AML-193 (cell line): ENCODE measurements around the gene DHPS.

Source experiments
- DNase-seq, 2 experiments: peaks; one replicate each; lab custom pipeline; 2025; lab: John Stamatoyannopoulos, UW

The DHPS gene

DNA sequence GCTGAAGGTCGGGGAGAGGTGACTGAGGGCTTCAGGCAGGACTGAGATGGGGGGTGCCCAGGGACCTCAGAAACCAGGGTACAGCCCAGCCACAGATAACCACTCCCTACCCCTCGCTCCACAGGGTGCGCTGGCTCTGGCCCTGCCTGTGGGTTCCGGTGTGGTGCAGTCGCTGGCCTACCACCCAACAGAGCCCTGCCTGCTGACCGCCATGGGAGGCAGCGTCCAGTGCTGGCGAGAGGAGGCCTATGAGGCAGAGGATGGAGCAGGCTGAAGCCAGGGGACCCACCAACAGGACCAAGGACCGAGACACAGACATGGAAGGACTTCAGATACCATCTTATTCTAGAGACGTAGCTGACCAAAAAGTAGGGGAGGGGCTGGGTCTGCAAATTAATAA, 6.3 kb downstream of the DHPS start:
- DNase-seq: no peak

DNA sequence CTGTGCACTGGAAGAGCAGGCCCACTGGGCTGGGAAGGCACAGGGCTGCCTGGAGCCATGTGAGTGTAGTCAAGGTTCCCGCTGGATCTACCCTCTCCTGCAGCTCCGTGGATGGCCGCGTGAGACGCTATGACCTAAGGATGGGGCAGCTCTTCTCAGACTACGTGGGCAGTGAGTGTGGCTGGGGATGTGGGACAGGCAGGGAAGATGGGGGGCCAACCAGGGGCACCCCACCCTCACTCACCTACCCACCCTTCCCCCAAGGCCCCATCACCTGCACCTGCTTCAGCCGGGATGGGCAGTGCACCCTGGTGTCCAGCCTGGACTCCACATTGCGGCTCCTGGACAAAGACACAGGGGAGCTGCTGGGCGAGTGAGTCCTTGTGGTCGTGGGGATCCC, 8.9 kb downstream of the DHPS start:
- DNase-seq: no peak

- no peak for DNase-seq
Measured at GRCh38 chr19:12670159-12670928, 11.3 kb downstream of the DHPS start.

GRCh38 chr19:12669270-12670158, 12.2 kb downstream of the DHPS start:
- DNase-seq: peak; percentile 75 to 78

DNA sequence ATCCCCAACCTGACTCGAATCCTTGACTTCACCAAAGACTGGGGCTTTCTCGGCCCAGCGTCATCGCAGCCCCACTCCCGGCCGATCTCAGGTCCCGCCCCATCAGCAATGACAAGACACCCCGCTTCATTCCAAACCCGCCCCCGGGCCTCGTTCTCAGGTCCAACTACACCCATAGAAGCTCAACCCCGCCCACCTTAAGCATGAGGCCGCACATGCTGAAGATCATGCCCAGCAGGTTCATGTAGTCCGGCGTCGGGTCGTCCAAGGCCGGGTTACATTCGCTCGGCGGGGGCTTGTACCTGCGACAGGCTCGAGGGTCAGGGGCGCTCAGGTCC, 12.8 kb downstream of the DHPS start:
- no peak for DNase-seq

DNA sequence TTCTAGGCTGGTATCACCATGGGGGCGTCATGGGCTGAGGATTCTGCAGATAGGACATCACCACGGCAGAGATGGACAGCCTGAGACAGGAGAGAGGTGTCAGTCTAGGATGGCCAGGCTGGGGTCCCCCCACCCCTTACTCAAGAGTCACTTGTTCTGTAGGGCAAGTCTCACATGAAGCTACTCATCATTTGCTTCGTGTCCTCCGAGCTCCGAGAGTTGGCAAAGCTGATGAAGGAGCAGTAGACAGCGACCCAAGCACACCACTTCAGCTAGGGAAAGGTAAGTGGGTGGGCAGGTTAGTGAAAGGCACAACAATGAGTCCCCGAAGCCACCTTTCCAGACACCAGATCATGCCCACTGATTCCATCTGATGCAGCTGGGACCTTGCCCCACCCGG, 13.3 kb downstream of the DHPS start:
- DNase-seq: no peak

DNA sequence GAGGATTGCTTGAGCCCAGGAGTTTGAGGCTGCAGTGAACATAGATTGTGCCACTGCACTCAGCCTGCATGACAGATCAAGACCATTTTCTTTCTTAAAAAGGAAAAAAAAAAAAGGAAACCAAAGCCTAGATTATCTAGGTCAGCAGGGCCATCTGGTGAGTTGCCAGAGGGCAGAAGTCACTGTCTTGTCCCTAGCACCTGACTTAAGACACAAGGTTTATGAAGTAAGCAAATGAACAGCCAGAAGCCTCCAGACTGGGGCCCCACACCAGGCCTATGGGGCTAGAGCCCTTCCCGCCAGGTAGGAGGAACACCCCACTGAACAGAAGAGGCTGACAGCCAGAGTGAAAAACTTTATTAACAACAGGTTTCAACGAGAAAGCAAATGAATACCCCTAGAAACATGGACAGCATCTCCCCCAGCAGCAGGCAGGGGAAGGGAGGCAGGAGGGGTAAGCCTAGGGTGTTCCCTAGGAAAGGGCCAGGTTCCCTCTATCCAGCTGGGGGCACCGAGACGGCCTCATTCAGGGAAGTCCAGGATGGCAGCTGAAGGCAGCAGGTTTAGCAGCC, 13.9 kb downstream of the DHPS start:
- no peak for DNase-seq

DNA sequence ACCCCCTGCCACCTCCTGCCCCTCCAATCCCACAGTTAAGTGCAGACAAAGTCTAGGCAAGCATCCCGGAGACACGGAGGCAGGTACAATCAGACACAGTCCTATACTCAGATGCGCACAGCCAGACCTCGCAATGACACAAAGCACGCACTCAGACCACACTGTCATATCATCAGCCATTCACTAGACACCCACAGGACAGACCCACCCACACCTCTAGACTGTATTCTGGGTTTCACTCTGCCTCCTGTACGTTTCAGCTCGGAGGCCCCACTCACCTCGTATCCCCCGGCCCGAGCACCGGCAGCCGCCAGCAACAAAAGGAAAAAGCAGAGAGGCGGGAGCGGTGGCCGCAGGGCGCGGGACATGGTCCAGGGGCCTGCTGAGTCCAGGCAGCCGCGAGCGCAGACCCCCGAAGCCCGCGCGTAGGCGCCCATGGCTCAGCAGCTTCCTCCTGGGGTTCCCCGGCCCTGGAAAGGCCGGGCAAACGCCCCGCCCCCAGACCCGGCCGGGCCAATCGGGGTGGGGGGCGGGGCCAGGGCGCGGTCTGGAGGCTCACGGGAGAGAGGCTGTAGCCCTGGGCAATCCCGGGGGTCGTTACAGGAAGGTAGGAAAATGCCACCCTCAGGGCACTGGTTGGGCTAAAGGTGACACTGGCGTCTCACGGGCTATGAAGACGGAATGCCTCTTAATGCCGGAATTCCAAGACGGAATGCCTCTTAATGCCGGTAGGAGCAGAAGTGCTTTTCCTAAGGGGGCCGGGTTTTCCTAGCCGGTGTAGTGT, 15.2 kb downstream of the DHPS start, which contains the start of the genes MAN2B1 and WDR83:
MAN2B1 (minus strand) TSS at position 478 of the 784 bp plus-strand sequence; CDS start at position 437, 41 bp downstream.
WDR83 (plus strand) TSS at position 543 of the 784 bp plus-strand sequence. CDS start 2,984 bp downstream, outside the sequence.
- DNase-seq: peak; percentile 56 to 57

DNA sequence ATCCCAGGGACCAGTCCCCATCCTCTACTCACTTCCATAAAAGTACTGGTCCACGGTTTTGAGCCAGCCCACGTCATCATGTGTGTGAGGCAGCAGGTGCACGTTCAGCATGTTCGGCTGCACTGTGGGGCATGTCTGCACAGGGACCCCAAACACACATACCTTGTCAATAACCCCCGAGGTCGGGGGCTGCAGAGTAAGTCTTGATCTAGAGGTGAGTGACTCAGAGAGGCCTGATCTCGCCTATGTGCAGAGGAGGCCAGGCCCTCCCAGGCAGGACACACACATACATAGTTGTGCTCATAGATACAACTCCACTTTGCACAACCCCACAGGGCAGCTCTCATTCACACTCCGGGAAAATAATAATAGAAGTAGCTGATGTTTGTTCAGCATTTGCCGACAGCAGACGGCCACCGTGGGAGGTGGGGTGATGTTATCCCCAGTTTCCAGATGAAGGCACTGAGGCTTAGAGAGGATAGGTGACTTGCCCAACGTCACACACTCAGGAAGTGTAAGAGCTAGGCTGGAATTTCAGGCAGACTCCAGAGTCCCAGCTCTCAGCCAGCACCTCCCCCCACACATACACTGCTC, 15.9 kb downstream of the DHPS start:
- no peak for DNase-seq

GRCh38 chr19:12665281-12665573, 16.5 kb downstream of the DHPS start:
- DNase-seq: peak; percentile 94 to 97

DNA sequence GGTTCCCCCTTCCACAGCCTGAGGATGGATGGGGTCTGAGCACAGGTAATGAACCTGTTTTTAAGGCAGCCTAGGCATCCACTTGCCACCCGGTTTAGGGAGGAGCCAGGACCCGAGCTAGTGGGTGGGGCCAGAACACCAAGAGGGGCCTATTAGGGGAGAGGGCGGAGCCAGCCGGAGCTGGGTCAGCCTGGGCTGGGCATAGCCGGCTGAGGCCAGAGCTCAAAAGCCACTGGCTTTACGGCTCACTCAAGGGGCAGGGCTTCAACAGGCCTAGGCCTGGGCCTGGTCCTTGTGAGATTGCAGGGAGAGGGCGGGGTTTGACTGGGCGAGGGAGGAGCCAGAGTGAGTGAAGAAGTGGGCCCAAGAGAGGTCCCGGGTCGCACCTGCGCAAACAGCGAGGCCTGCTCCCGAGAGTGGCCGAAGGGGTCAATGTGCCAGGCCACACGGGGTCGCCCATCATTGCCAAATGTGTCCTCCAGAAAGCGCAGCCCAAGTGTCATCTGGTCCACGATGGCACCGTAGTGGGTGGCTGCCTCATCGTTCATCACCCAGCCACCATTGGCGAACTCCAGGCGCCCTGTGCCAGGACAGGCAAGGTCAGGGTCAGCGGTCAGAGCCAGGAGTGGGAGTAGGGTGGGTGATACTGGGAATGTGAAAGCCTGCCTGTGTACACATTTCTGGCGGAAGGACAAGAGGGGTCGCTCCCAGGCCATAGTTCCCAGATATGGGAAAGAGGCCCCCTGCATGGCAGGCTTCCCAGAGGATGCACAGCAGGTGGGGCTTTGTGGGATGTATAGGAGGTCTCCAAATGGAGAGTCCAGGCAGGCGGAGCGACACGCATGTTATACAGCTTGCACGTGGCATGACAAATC, 17.0 kb downstream of the DHPS start:
- DNase-seq: no peak

DNA sequence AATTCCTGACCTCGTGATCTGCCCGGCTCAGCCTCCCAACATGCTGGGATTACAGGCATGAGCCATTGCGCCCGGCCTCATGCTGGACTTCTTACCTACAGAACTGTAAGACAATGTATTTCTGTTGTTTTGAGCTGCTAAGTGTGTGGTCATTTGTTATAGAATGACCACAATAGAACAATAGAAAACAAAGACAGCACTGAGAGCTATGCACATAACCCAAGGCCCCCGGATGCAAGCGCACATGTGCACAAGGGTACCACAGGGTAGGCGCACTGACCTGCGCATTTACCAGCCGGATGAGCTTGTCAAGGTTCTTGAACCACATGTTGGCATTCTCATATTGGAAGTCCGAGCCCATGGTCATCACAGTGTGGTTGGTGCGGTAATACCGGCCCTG, 20.7 kb downstream of the DHPS start:
- no peak for DNase-seq

- no peak for DNase-seq
Measured at GRCh38 chr19:12657966-12658365, 23.7 kb downstream of the DHPS start.

DNA sequence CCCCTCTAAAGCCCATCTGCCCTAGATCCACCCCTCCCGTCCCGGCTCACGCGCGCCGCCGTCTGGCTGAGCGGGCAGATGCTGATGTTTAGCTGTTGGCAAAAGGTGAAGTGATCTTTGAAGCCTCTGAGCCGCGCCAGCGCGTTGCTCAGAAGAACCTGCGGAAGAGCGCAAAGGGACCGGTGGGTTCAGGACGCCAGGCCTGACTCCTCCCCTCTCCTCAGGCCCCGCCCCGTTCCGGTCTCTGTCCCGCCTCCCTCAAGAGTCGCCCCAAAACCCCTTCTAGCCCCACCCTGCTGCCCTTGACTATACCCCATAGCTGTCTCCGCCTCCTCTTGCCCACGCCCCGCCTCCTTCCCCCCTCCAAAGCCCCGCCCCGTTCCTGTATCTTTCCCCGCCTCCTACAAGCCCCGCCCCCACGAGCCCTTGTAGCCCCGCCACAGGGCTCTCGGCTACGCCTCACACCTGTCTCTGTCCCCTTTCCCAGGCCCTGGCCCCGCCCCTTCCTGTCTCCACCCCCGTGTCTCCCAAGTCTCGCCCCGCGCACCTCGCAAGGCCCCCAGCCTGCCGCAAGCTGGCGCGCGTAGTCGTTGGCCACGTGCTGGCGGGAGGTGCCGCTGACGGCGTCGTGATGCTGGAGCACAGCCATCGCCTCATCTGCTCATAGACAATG, 24.6 kb downstream of the DHPS start:
- DNase-seq: no peak

- DNase-seq: no peak
Measured at GRCh38 chr19:12655546-12655945, 26.1 kb downstream of the DHPS start.

- no peak for DNase-seq
Measured at GRCh38 chr19:12652219-12652618, 29.5 kb downstream of the DHPS start.

DNA sequence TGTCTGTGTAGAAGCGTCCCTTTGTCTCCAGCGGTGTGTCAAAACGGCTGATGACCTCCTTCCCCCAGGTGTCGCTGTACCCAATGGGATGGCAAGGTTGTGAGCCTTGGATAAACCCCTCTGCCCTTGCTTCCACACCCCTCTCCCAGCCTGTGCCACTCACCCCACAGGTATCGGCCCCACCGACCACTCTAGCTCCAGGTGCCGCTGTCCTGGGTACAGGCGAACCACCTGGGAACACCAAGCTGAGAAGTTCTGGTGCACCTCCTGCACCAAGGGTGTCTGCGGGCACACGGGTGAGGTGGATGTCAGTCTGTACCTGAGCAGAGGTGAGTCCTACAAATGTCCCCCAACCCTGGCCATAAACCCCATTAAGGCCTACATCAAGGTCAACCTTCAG, 31.7 kb downstream of the DHPS start:
- DNase-seq: no peak

GRCh38 chr19:12648088-12648487, 33.6 kb downstream of the DHPS start:
- no peak for DNase-seq

DNA sequence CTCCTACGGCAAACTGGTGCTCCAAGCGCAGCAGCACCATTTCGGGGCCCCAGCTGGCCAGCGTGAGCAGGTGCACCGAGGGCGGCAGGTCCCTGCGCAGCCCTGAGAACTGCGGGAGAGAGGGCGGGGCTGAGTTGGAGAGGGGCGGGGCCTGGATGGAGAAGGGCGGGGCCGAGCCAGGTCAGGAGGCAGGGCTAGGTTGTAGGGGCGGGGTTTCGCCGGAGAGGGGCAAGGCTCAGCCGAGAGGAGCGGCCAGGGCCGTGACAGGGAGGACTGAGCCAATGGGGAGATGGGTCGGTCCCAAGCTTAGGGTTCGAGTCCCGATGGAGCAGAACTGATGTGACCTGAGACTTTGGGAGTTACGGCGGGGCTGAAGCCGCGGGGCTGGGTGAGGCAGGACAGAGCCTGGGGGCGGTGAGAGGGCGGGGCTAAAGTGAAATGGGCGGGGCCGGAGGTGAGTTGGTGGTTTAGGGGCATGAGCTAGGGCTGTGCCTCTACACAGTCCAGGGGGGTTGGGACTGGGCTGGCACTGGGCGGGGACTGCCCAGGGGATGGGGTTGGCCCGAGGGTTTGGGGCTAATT, 34.1 kb downstream of the DHPS start:
- DNase-seq: no peak

- DNase-seq: no peak
Measured at GRCh38 chr19:12647047-12647446, 34.6 kb downstream of the DHPS start.
